HG03135 (cell line): ENCODE measurements around the gene SRY.
"Not testable (repeated sequence)": the region's sequence is repeated elsewhere in the genome, so short reads cannot be mapped to it uniquely, and the experiment has no call there.

Source experiments
- ATAC-seq: cut with Tn5 transposase; IDR thresholded peaks from one replicate; pipeline ENCODE4 v1.9.1; 2021; ENCODE audit warnings: mild to moderate bottlenecking, moderate library complexity; ENCODE audit not compliant: unreplicated experiment

SRY gene

DNA sequence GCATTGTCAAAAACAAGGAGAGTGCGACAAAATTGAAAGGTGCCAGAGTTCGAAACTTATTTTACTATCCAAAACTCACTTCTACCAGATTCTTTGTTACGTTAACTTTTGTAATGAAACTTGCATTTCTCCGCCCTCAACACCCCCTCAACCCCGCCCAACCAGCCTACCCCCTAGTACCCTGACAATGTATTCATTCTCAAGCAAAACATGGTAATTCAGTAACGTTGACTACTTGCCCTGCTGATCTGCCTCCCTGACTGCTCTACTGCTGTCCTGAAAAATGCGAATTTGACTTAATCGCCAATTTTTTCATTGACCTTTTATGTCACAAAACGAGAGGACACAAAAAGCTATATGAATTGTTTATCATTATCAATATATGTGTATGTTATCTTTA, at the start of gene SRY:
Gene SRY, minus strand, starts transcription at position 83 of the 400 bp plus-strand sequence. Its CDS starts 79 bp downstream, at position 4.
- ATAC-seq: no peak

DNA sequence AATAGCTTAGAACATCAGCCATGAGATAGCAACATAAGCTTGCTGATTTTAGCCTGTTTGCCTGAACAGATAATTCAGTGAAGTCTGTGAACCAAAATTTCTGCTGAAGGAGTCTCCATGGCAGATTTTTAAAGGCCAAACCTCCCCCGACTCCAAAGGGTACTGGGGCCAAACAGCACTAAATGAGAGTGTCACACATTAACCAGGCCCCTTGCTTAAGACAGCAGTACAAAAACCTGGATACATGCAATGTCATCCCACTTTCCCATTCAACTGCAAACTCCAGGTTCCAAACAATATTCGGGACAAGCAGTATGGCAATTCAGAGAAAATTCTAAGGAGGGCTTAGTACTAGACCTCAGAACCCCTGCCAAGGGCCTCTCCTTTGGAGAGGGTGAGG, 49.6 kb upstream of the SRY start:
- no peak for ATAC-seq

- ATAC-seq: no peak
Measured at GRCh38 chrY:2835230-2835629, 47.7 kb upstream of the SRY start.

- ATAC-seq: no peak
Measured at GRCh38 chrY:2828497-2828896, 41.0 kb upstream of the SRY start.

GRCh38 chrY:2824471-2824870, 37.0 kb upstream of the SRY start:
- no peak for ATAC-seq

- not testable (repeated sequence) for ATAC-seq
Measured at GRCh38 chrY:2817146-2817896, 29.8 kb upstream of the SRY start.

GRCh38 chrY:2800246-2800645, 12.8 kb upstream of the SRY start:
- ATAC-seq: no peak

GRCh38 chrY:2797991-2798390, 10.5 kb upstream of the SRY start:
- ATAC-seq: no peak

DNA sequence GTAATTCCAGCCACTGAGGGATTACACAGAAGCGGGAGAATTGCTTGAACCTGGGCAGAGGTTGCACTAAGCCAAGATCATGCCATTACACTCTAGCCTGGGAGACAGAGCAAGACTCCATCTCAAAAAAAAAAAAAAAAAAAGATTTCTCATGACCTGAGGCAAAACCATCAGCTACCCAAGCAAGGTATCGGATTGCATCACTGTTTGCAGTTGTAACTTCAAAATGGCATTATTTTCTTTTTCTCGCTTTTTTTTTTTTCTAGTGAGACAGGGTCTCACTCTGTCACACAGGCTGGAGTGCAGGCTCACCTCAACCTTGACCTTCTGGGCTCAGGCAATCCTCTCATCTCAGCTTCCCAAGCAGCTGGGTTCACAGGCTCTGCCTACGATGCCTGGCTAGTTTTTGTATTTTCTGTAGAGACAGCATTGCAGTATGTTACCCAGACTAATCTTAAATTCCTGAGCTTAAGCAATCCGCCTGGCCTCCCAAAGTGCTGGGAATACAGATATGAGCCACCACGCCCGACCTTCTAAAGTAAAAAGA, 9.6 kb upstream of the SRY start:
- no peak for ATAC-seq

DNA sequence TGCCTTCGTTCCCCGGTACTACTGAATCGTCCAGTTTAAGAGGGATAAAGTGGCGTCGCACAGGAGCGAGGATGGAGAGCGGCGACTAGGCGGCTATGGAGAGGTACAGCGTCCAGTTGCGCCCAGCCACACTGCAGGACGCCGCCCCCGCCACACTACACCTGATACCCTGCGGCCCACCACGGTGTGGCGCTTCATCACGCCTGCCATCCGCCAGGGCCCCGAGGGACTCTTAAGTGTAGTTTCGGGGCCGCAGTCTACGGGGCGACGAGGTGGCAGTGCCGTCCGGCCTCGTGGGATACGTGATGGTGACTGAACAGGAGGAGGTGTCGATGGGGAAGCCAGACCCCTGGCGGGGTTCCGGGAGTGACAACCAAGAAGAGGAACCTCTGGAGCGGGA, 2.3 kb upstream of the SRY start:
- no peak for ATAC-seq

- ATAC-seq: no peak
Measured at GRCh38 chrY:2786876-2787512, 488 bp downstream of the SRY start.
